K562 (cell line): ENCODE results near the gene LDAH. TPM values are rescaled to one million over a fixed set of nuclear protein-coding genes. Genes with fewer than 3 reads are reported as not detected.

Experiments used
- SMC3 ChIP-seq: conservative IDR thresholded peaks from 2 replicates; pipeline ENCODE4 v1.6.1; 2011; ENCODE audit warnings: low read depth, low read length, improper control_type of control experiment; ENCODE audit not compliant: insufficient read depth
- polyA plus RNA-seq, 8 experiments: library from polyadenylated mRNA; depleted of rRNA in 4 of 8; stranded (reverse) in 5 of 8; unstranded in 3 of 8; fragments of >200 nt; fragmentation: Nextera tagmentation in 2 of 8; fragmentation: Illumina TruSeq in 1 of 8; extraction: Ambion mirVana in 2 of 8; extraction: Trizol in 1 of 8; gene quantifications; 2 replicates each; pipeline versions ENCODE4 v1.2.1 to v1.2.3, GENCODE V29; 2011 to 2014; ENCODE audit warnings: inconsistent platforms in 1 of 8, missing spikeins in 1 of 8
- total RNA-seq, 7 experiments: library from RNA; depleted of rRNA in 6 of 7; stranded (reverse); fragments of >200 nt in 6 of 7; fragmentation: Illumina TruSeq in 2 of 7; extraction: Trizol in 2 of 7; gene quantifications; 2 replicates each; pipeline versions ENCODE4 v1.2.1 to v1.2.3, GENCODE V29; 2011 to 2021; ENCODE audit warnings: low replicate concordance in 1 of 7
- TF ChIP-seq, protein P1 (sequence below), 2 experiments: fragments of 450-650 bp in 1 of 2; sonication (generic) in 1 of 2; formaldehyde crosslinking in 1 of 2; IDR thresholded peaks; 2 replicates each; pipeline versions ENCODE4 v1.7.1 to v1.9.0; 2016 to 2022; ENCODE audit warnings: inconsistent platforms in 1 of 2, mild to moderate bottlenecking in 1 of 2, missing genetic modification reagents in 1 of 2

LDAH gene
- total and polyA plus RNA-seq, 9 of the 15 experiments (the other 6 are each of a cell fraction or from before 2014, with no cell fraction given), result 22.3 to 60.1 (median 40.0) TPM

DNA sequence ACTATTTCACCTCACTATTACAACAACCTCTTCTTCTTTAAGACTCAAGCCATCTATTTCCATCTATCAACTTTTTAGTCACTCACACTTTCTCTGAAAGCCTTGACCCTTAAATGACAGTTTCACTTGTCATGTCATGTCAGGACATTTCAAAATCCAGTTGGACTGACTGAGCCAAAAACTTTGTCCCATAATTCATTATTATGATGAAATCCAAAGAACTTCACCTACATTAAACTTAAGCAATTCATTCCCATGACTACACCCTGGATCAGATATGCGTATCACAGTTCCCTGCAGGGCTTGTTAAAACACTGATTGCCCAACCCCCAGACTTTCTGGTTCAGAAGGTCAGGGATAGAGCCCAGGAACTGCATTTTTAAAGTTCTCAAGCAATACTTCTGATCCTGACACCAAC is 26.5 kb downstream of the LDAH start (continued):
- TF ChIP-seq, protein P1, sequence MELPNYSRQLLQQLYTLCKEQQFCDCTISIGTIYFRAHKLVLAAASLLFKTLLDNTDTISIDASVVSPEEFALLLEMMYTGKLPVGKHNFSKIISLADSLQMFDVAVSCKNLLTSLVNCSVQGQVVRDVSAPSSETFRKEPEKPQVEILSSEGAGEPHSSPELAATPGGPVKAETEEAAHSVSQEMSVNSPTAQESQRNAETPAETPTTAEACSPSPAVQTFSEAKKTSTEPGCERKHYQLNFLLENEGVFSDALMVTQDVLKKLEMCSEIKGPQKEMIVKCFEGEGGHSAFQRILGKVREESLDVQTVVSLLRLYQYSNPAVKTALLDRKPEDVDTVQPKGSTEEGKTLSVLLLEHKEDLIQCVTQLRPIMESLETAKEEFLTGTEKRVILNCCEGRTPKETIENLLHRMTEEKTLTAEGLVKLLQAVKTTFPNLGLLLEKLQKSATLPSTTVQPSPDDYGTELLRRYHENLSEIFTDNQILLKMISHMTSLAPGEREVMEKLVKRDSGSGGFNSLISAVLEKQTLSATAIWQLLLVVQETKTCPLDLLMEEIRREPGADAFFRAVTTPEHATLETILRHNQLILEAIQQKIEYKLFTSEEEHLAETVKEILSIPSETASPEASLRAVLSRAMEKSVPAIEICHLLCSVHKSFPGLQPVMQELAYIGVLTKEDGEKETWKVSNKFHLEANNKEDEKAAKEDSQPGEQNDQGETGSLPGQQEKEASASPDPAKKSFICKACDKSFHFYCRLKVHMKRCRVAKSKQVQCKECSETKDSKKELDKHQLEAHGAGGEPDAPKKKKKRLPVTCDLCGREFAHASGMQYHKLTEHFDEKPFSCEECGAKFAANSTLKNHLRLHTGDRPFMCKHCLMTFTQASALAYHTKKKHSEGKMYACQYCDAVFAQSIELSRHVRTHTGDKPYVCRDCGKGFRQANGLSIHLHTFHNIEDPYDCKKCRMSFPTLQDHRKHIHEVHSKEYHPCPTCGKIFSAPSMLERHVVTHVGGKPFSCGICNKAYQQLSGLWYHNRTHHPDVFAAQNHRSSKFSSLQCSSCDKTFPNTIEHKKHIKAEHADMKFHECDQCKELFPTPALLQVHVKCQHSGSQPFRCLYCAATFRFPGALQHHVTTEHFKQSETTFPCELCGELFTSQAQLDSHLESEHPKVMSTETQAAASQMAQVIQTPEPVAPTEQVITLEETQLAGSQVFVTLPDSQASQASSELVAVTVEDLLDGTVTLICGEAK (IDR thresholded peaks at IDR 0.05), result no peak
- TF ChIP-seq, protein P1 (CRISPR knock-in tag; IDR thresholded peaks at IDR 0.05), result no peak
- TF ChIP-seq SMC3, result no peak
